NCI-H1694 treated with DMSO at 0.1 percent for 48 hours (cell line): Measurements from ENCODE around the gene PTX3.

ENCODE experiments used
- DNase-seq: peaks from one replicate; lab custom pipeline; 2025; lab: John Stamatoyannopoulos, UW

Gene PTX3

DNA sequence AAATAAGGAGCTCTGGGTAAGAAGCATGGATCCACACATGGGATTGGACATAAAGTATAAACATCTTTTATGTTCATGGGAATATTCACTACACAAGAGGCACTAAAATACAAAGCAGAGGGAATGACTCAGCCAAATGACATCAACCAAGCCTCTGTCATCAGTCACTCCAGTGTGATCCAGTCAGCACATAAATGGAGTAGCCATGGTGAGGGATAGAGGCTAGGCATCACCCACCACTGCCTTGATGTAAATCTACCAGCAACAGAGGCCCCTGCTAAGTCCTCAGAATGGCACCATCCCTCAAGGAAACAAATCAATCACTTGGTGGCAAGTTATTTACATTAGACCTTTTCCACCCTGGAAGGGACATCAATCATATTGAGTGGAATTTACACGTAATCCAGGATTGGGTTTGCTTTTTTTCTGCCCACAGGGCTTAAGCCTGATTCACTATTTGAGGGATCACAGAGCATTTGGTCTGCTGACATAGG, 39.3 kb downstream of the PTX3 start:
- no peak for DNase-seq

- DNase-seq = no peak
Observed at GRCh38 chr3:157477441-157477840, 40.8 kb downstream of the PTX3 start.

DNA sequence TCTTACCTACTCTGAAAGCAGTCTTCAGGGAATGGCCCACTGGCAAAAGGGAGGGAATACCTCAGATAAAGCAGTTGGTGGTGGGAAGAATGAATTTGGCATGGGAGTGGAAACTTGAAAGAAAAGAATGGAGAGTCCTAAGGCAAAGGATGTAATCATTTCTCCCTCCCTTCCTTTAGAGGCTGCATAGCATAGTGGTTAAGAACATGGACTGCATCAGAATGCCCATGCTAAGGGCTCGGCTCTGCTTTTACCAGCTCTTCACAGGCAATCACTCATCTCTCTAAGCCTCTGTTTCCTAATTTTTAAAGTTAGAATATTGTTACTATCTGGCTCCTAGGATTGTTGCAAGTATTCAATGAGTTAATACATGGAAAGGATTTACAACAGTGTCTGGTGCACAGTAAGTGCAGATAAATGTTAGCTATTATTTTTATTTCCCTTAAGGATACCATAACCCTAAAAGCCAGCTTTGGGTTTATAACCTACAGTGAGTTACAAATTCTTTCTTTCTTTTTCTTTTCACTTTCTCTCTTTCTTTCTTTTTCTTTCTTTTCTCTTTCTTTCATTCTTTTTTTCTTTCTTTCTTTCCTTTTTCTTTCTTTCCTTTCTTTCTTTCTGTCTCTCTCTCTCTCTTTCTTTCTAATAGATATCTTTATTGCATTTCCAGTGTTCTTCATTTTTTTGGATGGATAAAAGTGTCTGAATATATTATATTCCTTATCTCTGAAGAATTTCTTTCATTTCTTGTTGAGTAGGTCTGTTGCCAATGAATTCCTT, 43.0 kb downstream of the PTX3 start:
- no peak for DNase-seq

GRCh38 chr3:157487339-157487738, 50.7 kb downstream of the PTX3 start:
- no peak for DNase-seq

- no peak for DNase-seq
Observed at GRCh38 chr3:157488144-157488543, 51.5 kb downstream of the PTX3 start.

- no peak for DNase-seq
Observed at GRCh38 chr3:157491136-157491535, 54.5 kb downstream of the PTX3 start.
